GM18951 (cell line): Measurements from ENCODE around the gene PCDHA7.
"Not testable (repeated sequence)": the region's sequence is repeated elsewhere in the genome, so short reads cannot be mapped to it uniquely, and the experiment has no call there.

Experiments
- POLR2A ChIP-seq: IDR thresholded peaks from 4 replicates; pipeline ENCODE4 v1.6.1; 2011; ENCODE audit warnings: mild to moderate bottlenecking; ENCODE audit not compliant: insufficient read length, insufficient read depth; ENCODE audit errors: extremely low read depth
- in situ Hi-C: fragments of 300-500 bp; cut with MboI; formaldehyde crosslinking; loops from one replicate; pipeline ENCODE4 v1.12.0; 2022; ENCODE audit warnings: low sequenced_read_pairs, mixed read lengths, inconsistent platforms; ENCODE audit not compliant: unreplicated experiment

The PCDHA7 gene

DNA sequence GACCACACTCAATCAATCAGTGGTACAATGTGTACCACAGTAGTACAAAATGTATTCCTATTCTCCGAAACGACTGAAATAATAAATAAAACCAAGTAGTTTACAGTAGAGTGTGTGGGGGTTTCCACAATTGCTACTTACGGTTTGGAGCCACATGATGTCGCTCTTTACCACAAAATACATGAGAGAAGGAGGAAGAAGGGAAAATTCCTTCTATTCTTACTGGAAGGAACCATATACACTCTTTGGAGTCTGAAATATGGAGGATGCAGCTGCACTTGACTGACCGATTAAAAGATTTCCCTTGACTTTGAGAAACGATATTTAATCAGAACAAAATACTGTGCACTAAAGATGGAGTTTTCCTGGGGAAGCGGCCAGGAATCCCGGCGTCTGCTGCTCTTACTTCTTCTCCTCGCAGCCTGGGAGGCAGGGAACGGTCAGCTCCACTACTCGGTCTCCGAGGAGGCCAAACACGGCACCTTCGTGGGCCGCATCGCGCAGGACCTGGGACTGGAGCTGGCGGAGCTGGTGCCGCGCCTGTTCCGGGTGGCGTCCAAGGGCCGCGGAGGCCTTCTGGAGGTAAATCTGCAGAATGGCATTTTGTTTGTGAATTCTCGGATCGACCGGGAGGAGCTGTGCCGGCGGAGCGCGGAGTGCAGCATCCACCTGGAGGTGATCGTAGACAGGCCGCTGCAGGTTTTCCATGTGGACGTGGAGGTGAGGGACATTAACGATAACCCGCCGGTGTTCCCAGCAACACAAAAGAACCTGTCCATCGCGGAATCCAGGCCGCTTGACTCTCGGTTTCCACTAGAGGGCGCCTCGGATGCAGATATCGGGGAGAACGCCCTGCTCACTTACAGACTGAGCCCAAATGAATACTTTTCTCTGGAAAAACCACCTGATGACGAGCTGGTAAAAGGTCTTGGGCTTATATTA is 27.0 kb upstream of the PCDHA7 start, which contains the start of gene PCDHA4:
Gene PCDHA4, plus strand, starts transcription at position 235 of the 942 bp plus-strand sequence.
- no peak for TF ChIP-seq POLR2A
- in situ Hi-C loops = no loop called here

DNA sequence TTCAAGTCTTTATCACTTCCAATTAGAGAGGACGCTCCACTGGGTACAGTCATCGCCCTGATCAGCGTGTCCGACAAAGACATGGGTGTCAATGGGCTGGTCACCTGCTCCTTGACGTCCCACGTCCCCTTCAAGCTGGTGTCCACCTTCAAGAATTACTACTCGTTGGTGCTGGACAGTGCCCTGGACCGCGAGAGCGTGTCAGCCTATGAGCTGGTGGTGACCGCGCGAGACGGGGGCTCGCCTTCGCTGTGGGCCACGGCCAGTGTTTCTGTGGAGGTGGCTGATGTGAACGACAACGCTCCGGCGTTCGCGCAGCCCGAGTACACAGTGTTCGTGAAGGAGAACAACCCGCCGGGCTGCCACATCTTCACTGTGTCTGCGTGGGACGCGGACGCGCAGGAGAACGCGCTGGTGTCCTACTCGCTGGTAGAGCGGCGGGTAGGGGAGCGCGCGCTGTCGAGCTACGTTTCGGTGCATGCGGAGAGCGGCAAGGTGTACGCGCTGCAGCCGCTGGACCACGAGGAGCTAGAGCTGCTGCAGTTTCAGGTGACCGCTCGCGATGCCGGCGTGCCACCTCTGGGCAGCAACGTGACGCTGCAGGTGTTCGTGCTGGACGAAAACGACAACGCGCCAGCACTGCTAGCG is 25.7 kb upstream of the PCDHA7 start:
- in situ Hi-C loops = not testable (repeated sequence)

DNA sequence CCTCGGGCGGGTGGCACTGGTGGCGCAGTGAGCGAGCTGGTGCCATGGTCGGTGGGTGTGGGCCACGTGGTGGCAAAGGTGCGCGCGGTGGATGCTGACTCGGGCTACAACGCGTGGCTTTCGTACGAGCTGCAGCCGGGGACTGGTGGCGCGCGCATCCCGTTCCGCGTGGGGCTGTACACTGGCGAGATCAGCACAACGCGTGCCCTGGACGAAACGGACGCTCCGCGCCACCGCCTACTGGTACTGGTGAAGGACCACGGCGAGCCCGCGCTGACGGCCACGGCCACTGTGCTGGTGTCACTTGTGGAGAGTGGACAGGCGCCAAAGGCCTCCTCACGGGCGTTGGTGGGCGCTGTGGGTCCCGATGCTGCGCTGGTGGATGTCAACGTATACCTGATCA is 25.2 kb upstream of the PCDHA7 start:
- in situ Hi-C loops = no loop called here
- no peak for TF ChIP-seq POLR2A

DNA sequence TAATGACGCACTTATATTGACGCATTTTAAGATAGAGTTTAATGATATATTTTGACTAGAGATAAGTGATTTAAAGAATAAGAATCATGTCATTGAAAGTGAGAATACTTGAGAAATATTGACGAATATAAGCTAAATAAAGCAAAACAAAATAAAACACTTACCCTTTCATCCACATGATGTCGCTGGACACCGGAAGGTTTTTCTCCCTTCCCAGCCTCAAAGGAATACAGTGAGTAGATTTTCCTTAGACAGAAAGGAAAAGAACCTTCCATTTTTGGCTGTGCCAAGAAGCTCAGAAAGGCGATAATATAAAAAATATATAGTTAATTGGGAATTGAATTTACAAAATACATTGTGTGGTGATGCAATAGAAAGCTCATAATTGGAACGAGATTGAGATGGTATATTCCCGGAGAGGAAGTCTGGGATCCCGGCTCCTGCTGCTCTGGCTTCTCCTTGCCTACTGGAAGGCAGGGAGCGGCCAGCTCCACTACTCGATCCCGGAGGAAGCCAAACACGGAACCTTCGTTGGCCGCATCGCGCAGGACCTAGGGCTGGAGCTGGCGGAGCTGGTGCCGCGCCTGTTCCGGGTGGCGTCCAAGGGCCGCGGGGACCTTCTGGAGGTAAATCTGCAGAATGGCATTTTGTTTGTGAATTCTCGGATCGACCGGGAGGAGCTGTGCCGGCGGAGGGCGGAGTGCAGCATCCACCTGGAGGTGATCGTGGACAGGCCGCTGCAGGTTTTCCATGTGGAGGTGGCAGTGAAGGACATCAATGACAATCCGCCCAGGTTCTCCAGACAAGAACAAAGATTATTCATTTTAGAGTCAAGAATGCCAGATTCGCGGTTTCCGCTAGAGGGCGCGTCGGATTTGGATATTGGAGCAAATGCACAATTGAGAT is 12.4 kb upstream of the PCDHA7 start, which contains the start of gene PCDHA5:
Gene PCDHA5, plus strand, starts transcription at position 239 of the 906 bp plus-strand sequence.
- in situ Hi-C loops = no loop called here
- no peak for TF ChIP-seq POLR2A

DNA sequence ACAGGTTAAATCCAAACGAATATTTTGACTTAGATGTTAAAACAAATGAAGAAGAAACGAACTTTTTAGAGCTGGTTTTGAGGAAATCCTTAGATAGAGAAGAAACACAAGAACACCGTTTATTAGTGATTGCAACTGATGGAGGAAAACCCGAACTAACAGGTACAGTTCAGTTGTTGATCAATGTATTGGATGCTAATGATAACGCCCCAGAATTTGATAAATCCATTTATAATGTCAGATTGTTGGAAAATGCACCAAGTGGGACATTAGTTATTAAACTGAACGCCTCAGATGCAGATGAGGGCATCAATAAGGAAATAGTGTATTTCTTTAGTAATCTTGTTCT is 11.8 kb upstream of the PCDHA7 start:
- TF ChIP-seq POLR2A = no peak
- in situ Hi-C loops = no loop called here

DNA sequence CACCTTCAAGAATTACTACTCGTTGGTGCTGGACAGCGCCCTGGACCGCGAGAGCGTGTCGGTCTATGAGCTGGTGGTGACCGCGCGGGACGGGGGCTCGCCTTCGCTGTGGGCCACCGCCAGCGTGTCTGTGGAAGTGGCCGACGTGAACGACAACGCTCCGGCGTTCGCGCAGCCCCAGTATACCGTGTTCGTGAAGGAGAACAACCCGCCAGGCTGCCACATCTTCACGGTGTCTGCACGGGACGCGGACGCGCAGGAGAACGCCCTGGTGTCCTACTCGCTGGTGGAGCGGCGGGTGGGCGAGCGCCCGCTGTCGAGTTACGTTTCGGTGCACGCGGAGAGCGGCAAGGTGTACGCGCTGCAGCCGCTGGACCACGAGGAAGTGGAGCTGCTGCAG is 11.1 kb upstream of the PCDHA7 start:
- in situ Hi-C loops = not testable (repeated sequence)

DNA sequence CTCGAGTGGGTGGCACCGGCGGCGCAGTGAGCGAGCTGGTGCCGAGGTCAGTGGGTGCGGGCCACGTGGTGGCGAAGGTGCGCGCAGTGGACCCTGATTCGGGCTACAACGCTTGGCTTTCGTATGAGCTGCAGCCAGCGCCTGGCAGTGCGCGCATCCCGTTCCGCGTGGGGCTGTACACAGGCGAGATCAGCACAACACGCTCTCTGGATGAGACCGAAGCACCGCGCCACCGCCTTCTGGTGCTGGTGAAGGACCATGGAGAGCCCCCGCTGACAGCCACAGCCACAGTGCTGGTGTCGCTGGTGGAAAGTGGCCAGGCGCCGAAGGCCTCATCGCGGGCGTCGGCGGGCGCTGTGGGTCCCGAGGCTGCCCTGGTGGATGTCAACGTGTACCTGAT is 10.6 kb upstream of the PCDHA7 start:
- TF ChIP-seq POLR2A = no peak
- in situ Hi-C loops = no loop called here

DNA sequence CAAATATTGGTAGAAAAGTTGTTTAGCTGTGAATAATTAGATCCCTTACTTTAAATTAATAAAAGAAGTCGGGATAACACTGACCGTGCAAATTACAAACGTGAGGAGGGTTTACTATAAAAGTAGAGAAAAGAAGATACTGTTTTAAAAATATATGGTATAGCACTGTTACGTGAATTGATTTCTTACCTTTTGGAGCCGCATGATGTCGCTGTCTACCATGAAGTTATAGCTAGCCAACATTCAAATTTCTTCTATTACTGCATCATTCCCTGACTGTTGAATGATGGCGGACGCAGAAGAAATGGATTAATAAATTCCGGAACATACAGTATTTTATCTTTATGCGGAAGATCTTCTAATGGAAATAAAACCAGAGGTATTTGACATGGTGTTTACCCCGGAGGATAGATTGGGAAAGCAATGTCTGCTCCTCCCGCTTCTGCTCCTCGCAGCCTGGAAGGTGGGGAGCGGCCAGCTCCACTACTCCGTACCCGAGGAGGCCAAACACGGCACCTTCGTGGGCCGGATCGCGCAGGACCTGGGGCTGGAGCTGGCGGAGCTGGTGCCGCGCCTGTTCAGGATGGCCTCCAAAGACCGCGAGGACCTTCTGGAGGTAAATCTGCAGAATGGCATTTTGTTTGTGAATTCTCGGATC is 6.2 kb upstream of the PCDHA7 start, which contains the start of gene PCDHA6:
Gene PCDHA6, plus strand, starts transcription at position 257 of the 658 bp plus-strand sequence. Its CDS starts 132 bp downstream, at position 389.
- TF ChIP-seq POLR2A = no peak

DNA sequence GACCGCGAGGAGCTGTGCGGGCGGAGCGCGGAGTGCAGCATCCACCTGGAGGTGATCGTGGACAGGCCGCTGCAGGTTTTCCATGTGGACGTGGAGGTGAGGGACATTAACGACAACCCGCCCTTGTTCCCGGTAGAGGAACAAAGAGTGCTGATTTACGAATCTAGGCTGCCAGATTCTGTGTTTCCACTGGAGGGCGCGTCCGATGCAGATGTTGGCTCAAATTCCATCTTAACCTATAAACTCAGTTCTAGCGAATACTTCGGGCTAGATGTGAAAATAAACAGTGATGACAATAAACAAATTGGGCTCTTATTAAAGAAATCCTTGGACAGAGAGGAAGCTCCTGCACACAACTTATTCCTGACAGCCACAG is 5.7 kb upstream of the PCDHA7 start:
- TF ChIP-seq POLR2A = no peak
- in situ Hi-C loops = no loop called here

More for the DNA sequence above, 6.2 kb upstream of the PCDHA7 start, which contains the start of gene PCDHA6:
- in situ Hi-C loops = no loop called here

DNA sequence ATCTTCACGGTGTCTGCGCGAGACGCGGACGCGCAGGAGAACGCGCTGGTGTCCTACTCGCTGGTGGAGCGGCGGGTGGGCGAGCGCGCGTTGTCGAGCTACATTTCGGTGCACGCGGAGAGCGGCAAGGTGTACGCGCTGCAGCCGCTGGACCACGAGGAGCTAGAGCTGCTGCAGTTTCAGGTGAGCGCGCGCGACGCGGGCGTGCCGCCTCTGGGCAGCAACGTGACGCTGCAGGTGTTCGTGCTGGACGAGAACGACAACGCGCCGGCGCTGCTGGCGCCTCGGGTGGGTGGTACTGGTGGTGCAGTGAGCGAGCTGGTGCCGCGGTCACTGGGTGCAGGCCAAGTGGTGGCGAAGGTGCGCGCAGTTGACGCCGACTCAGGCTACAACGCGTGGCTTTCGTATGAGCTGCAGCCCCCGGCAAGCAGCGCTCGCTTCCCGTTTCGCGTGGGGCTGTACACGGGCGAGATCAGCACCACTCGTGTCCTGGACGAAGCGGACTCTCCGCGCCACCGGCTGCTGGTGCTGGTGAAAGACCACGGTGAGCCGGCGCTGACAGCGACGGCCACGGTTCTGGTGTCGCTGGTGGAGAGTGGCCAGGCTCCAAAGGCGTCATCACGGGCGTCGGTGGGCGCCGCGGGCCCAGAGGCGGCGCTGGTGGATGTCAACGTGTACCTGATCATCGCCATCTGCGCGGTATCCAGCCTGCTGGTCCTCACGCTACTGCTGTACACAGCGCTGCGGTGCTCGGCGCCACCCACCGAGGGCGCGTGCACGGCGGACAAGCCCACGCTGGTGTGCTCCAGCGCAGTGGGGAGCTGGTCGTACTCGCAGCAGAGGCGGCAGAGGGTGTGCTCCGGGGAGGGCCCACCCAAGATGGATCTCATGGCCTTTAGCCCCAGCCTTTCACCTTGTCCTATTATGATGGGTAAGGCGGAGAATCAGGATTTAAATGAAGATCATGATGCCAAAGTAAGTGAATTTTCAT is 4.3 kb upstream of the PCDHA7 start:
- in situ Hi-C loops = not testable (repeated sequence)

DNA sequence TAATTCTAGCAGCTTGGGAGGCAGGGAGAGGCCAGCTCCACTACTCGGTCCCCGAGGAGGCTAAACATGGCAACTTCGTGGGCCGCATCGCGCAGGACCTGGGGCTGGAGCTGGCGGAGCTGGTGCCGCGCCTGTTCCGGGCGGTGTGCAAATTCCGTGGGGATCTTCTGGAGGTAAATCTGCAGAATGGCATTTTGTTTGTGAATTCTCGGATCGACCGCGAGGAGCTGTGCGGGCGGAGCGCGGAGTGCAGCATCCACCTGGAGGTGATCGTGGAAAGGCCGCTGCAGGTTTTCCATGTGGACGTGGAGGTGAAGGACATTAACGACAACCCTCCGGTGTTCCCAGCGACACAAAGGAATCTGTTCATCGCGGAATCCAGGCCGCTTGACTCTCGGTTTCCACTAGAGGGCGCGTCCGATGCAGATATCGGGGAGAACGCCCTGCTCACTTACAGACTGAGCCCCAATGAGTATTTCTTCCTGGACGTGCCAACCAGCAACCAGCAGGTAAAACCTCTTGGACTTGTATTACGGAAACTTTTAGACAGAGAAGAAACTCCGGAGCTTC is 455 bp downstream of the PCDHA7 start:
- in situ Hi-C loops = not testable (repeated sequence)
